Left ventricle myocardium inferior (tissue), 1 donor: Measurements from ENCODE around the gene GAK. TPM values are rescaled to one million over a fixed set of nuclear protein-coding genes. Genes with fewer than 3 reads are reported as not detected.
A peak's percentile ranks its signal among the peaks of the same experiment; 100 is the strongest.

Source experiments
- DNase-seq: peaks from one replicate; pipeline ENCODE4 v3.0.0-alpha.2; 2020
- H3K27ac ChIP-seq: fragments of 200-600 bp; replicated peaks from 2 replicates; pipeline ENCODE4 v1.8.0; 2021
- H3K27me3 ChIP-seq: fragments of 200-600 bp; 2 replicates; pipeline ENCODE4 v1.8.0; 2021; ENCODE audit warnings: low read depth
- H3K36me3 ChIP-seq: fragments of 200-600 bp; 2 replicates; pipeline ENCODE4 v1.8.0; 2021
- H3K4me1 ChIP-seq: fragments of 200-600 bp; 2 replicates; pipeline ENCODE4 v1.8.0; 2021
- H3K4me3 ChIP-seq: fragments of 200-600 bp; 2 replicates; pipeline ENCODE4 v1.8.0; 2021; ENCODE audit warnings: mild to moderate bottlenecking, moderate library complexity
- H3K9me3 ChIP-seq: fragments of 200-600 bp; replicated peaks from 2 replicates; pipeline ENCODE4 v1.8.0; 2021
- CTCF ChIP-seq: fragments of 200-600 bp; IDR thresholded peaks from 2 replicates; pipeline ENCODE4 v1.8.0; 2021; ENCODE audit warnings: antibody characterized with exemption, mild to moderate bottlenecking, borderline replicate concordance
- intact Hi-C: fragments of 100-400 bp; cut with micrococcal nuclease; formaldehyde crosslinking; loops from one replicate; pipeline ENCODE4 v1.11.0; 2022
- total RNA-seq: library from RNA; stranded (reverse); fragmentation: NEBNext Ultra II Directional; extraction: Animal tissue kit (Norgen Biotek cat#: 25700); gene quantifications from one replicate; pipeline ENCODE4 v1.2.1, GENCODE V29; 2021
- donor health status: DM: no; HTN: yes; CAD: no; lungs with severe emphysema.

Gene GAK
- total RNA-seq, 1 donor from 2014 or later, result 25.1 TPM

- H3K4me3 ChIP-seq, result peak overlapping the region; percentile 62
- peaks cover 95% of the 10 kb centered on the region for H3K27me3 ChIP-seq
- no peak for DNase-seq
- no peaks in the 10 kb centered on the region for H3K9me3 ChIP-seq
- H3K4me1 ChIP-seq, result peaks cover 45% of the 10 kb centered on the region
- intact Hi-C loops, result no loop called here
- TF ChIP-seq CTCF, result no peak
- no peaks in the 10 kb centered on the region for H3K36me3 ChIP-seq
- no peak overlapping the region for H3K27ac ChIP-seq
Observed at GRCh38 chr4:825063-825970, 106.8 kb downstream of the GAK start.

- DNase-seq, result no peak
- Histone ChIP-seq H3K9me3 (peaks cover 3% of the 10 kb centered on the region), H3K27ac (no peak overlapping the region), H3K4me1 (peaks cover 37% of the 10 kb centered on the region), H3K36me3 (no peaks in the 10 kb centered on the region), H3K4me3 (no peak overlapping the region), H3K27me3 (peaks cover 95% of the 10 kb centered on the region)
- no peak for TF ChIP-seq CTCF
- intact Hi-C loops, result no loop called here
Observed at GRCh38 chr4:824461-825062, 107.6 kb downstream of the GAK start.

GRCh38 chr4:823761-824460 lies 108.2 kb downstream of the GAK start:
- no peaks in the 10 kb centered on the region for H3K36me3 ChIP-seq
- TF ChIP-seq CTCF, result no peak
- peaks cover 94% of the 10 kb centered on the region for H3K27me3 ChIP-seq
- no peak for DNase-seq
- H3K27ac ChIP-seq, result no peak overlapping the region
- intact Hi-C loops, result no loop called here
- H3K4me3 ChIP-seq, result no peak overlapping the region
- peaks cover 31% of the 10 kb centered on the region for H3K4me1 ChIP-seq
- H3K9me3 ChIP-seq, result peaks cover 3% of the 10 kb centered on the region

GRCh38 chr4:823176-823760 lies 108.8 kb downstream of the GAK start:
- no peak for DNase-seq
- Histone ChIP-seq H3K27me3 (peaks cover 94% of the 10 kb centered on the region), H3K27ac (no peak overlapping the region), H3K36me3 (no peaks in the 10 kb centered on the region), H3K4me3 (no peak overlapping the region), H3K9me3 (peaks cover 3% of the 10 kb centered on the region), H3K4me1 (peaks cover 24% of the 10 kb centered on the region)
- intact Hi-C loops, result no loop called here
- no peak for TF ChIP-seq CTCF
